Right lobe of liver (tissue), 4 donors: Measurements from ENCODE around the gene RHEX.

Experiments
- CTCF ChIP-seq, 4 donors: fragments of 200-600 bp in 3 of 4; fragments of 450-650 bp in 1 of 4; IDR thresholded peaks; one replicate each; pipeline versions ENCODE4 v1.5.1 to v1.8.0; 2016 to 2022; ENCODE audit warnings: antibody characterized with exemption in 4 of 4, mild to moderate bottlenecking in 2 of 4
- POLR2A ChIP-seq: fragments of 450-650 bp; IDR thresholded peaks from one replicate; pipeline ENCODE4 v1.6.1; 2017; ENCODE audit warnings: antibody characterized with exemption, mild to moderate bottlenecking
- donor health status: DM: no; HTN: no; CAD: no.
- donor health status: DM: no; HTN: no; CAD: no.
- donor health status: DM: no; HTN: yes; CAD: no.

DNA sequence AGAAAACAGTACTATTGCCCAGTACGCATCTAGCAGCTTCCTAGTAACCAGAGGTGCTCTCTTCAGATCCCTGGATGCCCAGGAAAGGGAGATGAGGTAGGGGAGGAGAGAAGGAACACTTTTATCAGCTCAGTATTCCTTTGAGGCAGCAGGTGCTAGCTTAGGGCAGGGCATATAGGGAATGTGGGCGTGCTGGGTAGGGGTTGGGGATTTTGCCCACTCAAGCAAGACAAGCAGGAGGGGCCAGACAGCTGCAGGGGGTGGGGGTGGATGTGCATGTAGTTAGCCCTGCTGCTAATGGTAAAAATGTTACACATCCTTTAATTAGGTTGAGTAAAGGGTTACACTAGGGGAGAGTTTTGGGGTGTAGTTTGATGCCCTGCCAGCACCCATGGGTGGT, 82.3 kb downstream of the RHEX start:
- TF ChIP-seq CTCF (IDR thresholded peaks at IDR 0.05) (no peak), POLR2A (no peak)
